Measurements from ENCODE around the gene KLHDC3. TPM values are rescaled to one million over a fixed set of nuclear protein-coding genes. Genes with fewer than 3 reads are reported as not detected.
A peak's percentile ranks its signal among the peaks of the same experiment; 100 is the strongest.

KLHDC3 gene
- polyA plus RNA-seq, 1 donor: 91.8 TPM

- Histone ChIP-seq H3K27ac (ENCODE audit: low read length) (no peak overlapping the region), H3K36me3 (ENCODE audit: control insufficient read depth, insufficient read depth, low read length) (peaks cover 67% of the 10 kb centered on the region), H3K27me3 (ENCODE audit: control insufficient read depth, insufficient read depth, low read length) (no peaks in the 10 kb centered on the region), H3K4me3 (ENCODE audit: low read length) (no peak overlapping the region), H3K4me1 (ENCODE audit: control insufficient read depth, insufficient read depth, low read length) (peaks cover 8% of the 10 kb centered on the region), H3K9me3 (ENCODE audit: control insufficient read depth, low read depth, low read length) (no peaks in the 10 kb centered on the region)
- peak in 1 of 2 donors; percentile 36 for DNase-seq
- no CpG with 5 or more reads among the region's 6 CpGs for WGBS (ENCODE audit: insufficient coverage, low lambda C conversion rate)
Observed at GRCh38 chr6:43009124-43009523, 4.9 kb upstream of the KLHDC3 start.

DNA sequence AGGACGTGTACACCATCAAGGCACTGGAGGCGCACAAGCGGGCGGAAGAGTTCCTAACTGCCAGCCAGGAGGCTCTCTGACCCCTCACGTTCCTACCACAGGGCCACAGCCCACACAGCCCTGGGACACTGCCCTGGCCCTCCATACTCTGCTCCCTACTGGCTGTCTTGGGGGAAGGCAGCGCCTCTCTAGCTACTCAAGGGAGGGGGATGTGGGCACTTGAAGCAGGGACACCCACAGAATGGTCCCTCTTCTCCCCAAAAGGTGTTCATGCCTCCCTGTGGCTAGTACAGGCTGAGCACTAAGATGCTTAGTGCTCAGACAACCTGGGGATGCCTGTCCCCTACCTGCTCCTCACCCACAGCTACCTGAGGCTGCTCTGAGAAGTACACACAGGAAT, 2.8 kb upstream of the KLHDC3 start:
- Histone ChIP-seq H3K4me1 (ENCODE audit: control insufficient read depth, insufficient read depth, low read length) (peaks cover 13% of the 10 kb centered on the region), H3K4me3 (ENCODE audit: low read length) (no peak overlapping the region), H3K27me3 (ENCODE audit: control insufficient read depth, insufficient read depth, low read length) (no peaks in the 10 kb centered on the region), H3K36me3 (ENCODE audit: control insufficient read depth, insufficient read depth, low read length) (peaks cover 61% of the 10 kb centered on the region), H3K9me3 (ENCODE audit: control insufficient read depth, low read depth, low read length) (no peaks in the 10 kb centered on the region), H3K27ac (ENCODE audit: low read length) (no peak overlapping the region)
- WGBS (ENCODE audit: insufficient coverage, low lambda C conversion rate): no CpG with 5 or more reads among the region's 6 CpGs
- no peak for DNase-seq

GRCh38 chr6:43012364-43012763, 1.7 kb upstream of the KLHDC3 start:
- H3K36me3 ChIP-seq (ENCODE audit: control insufficient read depth, insufficient read depth, low read length): peaks cover 52% of the 10 kb centered on the region

GRCh38 chr6:43013097-43013842, 779 bp upstream of the KLHDC3 start:
- H3K27ac ChIP-seq (ENCODE audit: low read length): peak overlapping the region; percentile 10
- peaks cover 21% of the 10 kb centered on the region for H3K4me1 ChIP-seq (ENCODE audit: control insufficient read depth, insufficient read depth, low read length)
- H3K4me3 ChIP-seq (ENCODE audit: low read length): peak overlapping the region; percentile 75
- WGBS (ENCODE audit: insufficient coverage, low lambda C conversion rate): 0% methylated on average over 1 of the region's 25 CpGs
- no peaks in the 10 kb centered on the region for H3K9me3 ChIP-seq (ENCODE audit: control insufficient read depth, low read depth, low read length)
- no peak for DNase-seq
- peaks cover 52% of the 10 kb centered on the region for H3K36me3 ChIP-seq (ENCODE audit: control insufficient read depth, insufficient read depth, low read length)
- H3K27me3 ChIP-seq (ENCODE audit: control insufficient read depth, insufficient read depth, low read length): no peaks in the 10 kb centered on the region

More at GRCh38 chr6:43012364-43012763, 1.7 kb upstream of the KLHDC3 start:
- H3K27ac ChIP-seq (ENCODE audit: low read length): no peak overlapping the region
- H3K4me3 ChIP-seq (ENCODE audit: low read length): no peak overlapping the region
- no peak for DNase-seq
- H3K9me3 ChIP-seq (ENCODE audit: control insufficient read depth, low read depth, low read length): no peaks in the 10 kb centered on the region
- no peaks in the 10 kb centered on the region for H3K27me3 ChIP-seq (ENCODE audit: control insufficient read depth, insufficient read depth, low read length)
- 100% methylated on average over 2 of the region's 6 CpGs for WGBS (ENCODE audit: insufficient coverage, low lambda C conversion rate)
- peaks cover 21% of the 10 kb centered on the region for H3K4me1 ChIP-seq (ENCODE audit: control insufficient read depth, insufficient read depth, low read length)

DNA sequence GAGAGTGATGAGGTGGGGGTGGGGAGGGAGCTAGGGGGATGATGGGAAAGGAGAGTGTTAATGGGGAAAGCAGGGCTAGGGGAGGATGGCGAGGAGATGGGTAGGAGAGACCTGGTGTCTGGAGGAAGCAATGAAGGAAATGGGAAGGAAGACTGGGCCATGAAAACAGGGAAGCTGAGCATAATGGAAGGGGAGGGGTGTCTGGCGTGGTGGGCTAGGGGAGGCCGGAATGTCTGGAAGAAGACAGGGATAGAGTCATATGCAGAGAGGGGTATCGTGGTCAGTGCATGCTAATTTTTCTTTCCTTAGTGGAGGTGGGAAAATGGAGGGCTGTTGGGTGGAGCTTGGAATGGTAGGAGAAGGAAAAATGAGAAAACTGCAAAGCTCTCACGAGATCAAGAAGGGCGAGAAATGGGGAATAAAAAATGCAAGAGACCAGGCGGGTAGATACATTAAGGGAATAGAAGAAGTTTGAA, 423 bp downstream of the KLHDC3 start:
- peaks cover 52% of the 10 kb centered on the region for H3K36me3 ChIP-seq (ENCODE audit: control insufficient read depth, insufficient read depth, low read length)
- peak in 1 of 2 donors; percentile 28 for DNase-seq

GRCh38 chr6:43016176-43016942, 2.3 kb downstream of the KLHDC3 start:
- H3K27me3 ChIP-seq (ENCODE audit: control insufficient read depth, insufficient read depth, low read length): no peaks in the 10 kb centered on the region
- no peaks in the 10 kb centered on the region for H3K9me3 ChIP-seq (ENCODE audit: control insufficient read depth, low read depth, low read length)
- DNase-seq: no peak
- WGBS (ENCODE audit: insufficient coverage, low lambda C conversion rate): no CpG with 5 or more reads among the region's 7 CpGs
- H3K27ac ChIP-seq (ENCODE audit: low read length): no peak overlapping the region
- H3K36me3 ChIP-seq (ENCODE audit: control insufficient read depth, insufficient read depth, low read length): peaks cover 42% of the 10 kb centered on the region
- H3K4me1 ChIP-seq (ENCODE audit: control insufficient read depth, insufficient read depth, low read length): peaks cover 23% of the 10 kb centered on the region
- no peak overlapping the region for H3K4me3 ChIP-seq (ENCODE audit: low read length)

More for the DNA sequence above, 423 bp downstream of the KLHDC3 start:
- Histone ChIP-seq H3K9me3 (ENCODE audit: control insufficient read depth, low read depth, low read length) (no peaks in the 10 kb centered on the region), H3K27me3 (ENCODE audit: control insufficient read depth, insufficient read depth, low read length) (no peaks in the 10 kb centered on the region), H3K4me3 (ENCODE audit: low read length) (peak overlapping the region; percentile 66), H3K4me1 (ENCODE audit: control insufficient read depth, insufficient read depth, low read length) (peaks cover 21% of the 10 kb centered on the region), H3K27ac (ENCODE audit: low read length) (no peak overlapping the region)
- WGBS (ENCODE audit: insufficient coverage, low lambda C conversion rate): 3% methylated on average over 5 of the region's 7 CpGs

- H3K36me3 ChIP-seq (ENCODE audit: control insufficient read depth, insufficient read depth, low read length): peaks cover 36% of the 10 kb centered on the region
- no CpG with 5 or more reads among the region's 12 CpGs for WGBS (ENCODE audit: insufficient coverage, low lambda C conversion rate)
- no peak overlapping the region for H3K4me3 ChIP-seq (ENCODE audit: low read length)
- peak in 1 of 2 donors; percentile 24 for DNase-seq
- H3K4me1 ChIP-seq (ENCODE audit: control insufficient read depth, insufficient read depth, low read length): peaks cover 23% of the 10 kb centered on the region
- H3K27ac ChIP-seq (ENCODE audit: low read length): no peak overlapping the region
- no peaks in the 10 kb centered on the region for H3K9me3 ChIP-seq (ENCODE audit: control insufficient read depth, low read depth, low read length)
- no peaks in the 10 kb centered on the region for H3K27me3 ChIP-seq (ENCODE audit: control insufficient read depth, insufficient read depth, low read length)
Observed at GRCh38 chr6:43016943-43017334, 2.9 kb downstream of the KLHDC3 start.

- Histone ChIP-seq H3K36me3 (ENCODE audit: control insufficient read depth, insufficient read depth, low read length) (peaks cover 34% of the 10 kb centered on the region), H3K4me1 (ENCODE audit: control insufficient read depth, insufficient read depth, low read length) (peaks cover 18% of the 10 kb centered on the region)
- no CpG with 5 or more reads among the region's 2 CpGs for WGBS (ENCODE audit: insufficient coverage, low lambda C conversion rate)
Observed at GRCh38 chr6:43019152-43019551, 5.1 kb downstream of the KLHDC3 start.

DNA sequence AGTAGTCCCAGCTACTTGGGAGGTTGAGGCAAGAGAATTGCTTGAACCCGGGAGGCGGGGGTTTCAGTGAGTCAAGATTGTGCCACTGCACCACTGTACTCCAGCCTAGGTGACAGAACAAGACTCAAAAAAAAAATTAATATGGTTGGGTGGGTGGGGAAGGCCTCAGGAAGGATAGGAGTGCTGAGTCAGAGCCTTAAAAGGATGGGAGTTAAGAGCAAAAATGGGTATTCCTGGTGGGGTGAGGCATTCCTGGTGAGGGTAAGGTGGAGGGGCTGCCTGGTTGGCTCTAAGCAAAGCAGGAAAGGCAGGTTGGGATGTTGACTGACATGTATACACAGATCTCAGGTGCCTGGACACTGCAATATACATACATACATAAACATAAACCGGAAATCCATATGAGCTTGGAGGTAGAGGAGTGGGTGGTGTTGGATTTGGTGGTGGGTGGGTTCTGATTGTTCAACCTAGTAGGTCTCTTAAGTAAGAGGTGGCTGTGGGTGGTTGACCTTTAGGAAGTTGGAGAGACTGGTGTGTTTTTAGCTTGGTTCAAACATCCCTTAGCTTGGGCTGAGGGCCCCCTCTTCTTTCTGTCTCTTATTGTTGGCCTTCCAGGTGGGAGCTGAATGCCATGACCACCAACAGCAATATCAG, 6.1 kb downstream of the KLHDC3 start:
- peaks cover 42% of the 10 kb centered on the region for H3K36me3 ChIP-seq (ENCODE audit: control insufficient read depth, insufficient read depth, low read length)
- H3K27ac ChIP-seq (ENCODE audit: low read length): no peak overlapping the region
- H3K9me3 ChIP-seq (ENCODE audit: control insufficient read depth, low read depth, low read length): no peaks in the 10 kb centered on the region
- H3K4me3 ChIP-seq (ENCODE audit: low read length): no peak overlapping the region
- no peak for DNase-seq
- H3K27me3 ChIP-seq (ENCODE audit: control insufficient read depth, insufficient read depth, low read length): no peaks in the 10 kb centered on the region
- no CpG with 5 or more reads among the region's 3 CpGs for WGBS (ENCODE audit: insufficient coverage, low lambda C conversion rate)
- H3K4me1 ChIP-seq (ENCODE audit: control insufficient read depth, insufficient read depth, low read length): peaks cover 18% of the 10 kb centered on the region

More at GRCh38 chr6:43019152-43019551, 5.1 kb downstream of the KLHDC3 start:
- DNase-seq: no peak
- Histone ChIP-seq H3K9me3 (ENCODE audit: control insufficient read depth, low read depth, low read length) (no peaks in the 10 kb centered on the region), H3K27me3 (ENCODE audit: control insufficient read depth, insufficient read depth, low read length) (no peaks in the 10 kb centered on the region), H3K4me3 (ENCODE audit: low read length) (no peak overlapping the region), H3K27ac (ENCODE audit: low read length) (no peak overlapping the region)

GRCh38 chr6:43020847-43021246, 6.8 kb downstream of the KLHDC3 start:
- H3K9me3 ChIP-seq (ENCODE audit: control insufficient read depth, low read depth, low read length): no peaks in the 10 kb centered on the region
- no CpG with 5 or more reads among the region's 5 CpGs for WGBS (ENCODE audit: insufficient coverage, low lambda C conversion rate)
- peak overlapping the region; percentile 77 for H3K4me3 ChIP-seq (ENCODE audit: low read length)
- H3K36me3 ChIP-seq (ENCODE audit: control insufficient read depth, insufficient read depth, low read length): peaks cover 47% of the 10 kb centered on the region
- peak in 1 of 2 donors; percentile 22 for DNase-seq
- H3K4me1 ChIP-seq (ENCODE audit: control insufficient read depth, insufficient read depth, low read length): peaks cover 15% of the 10 kb centered on the region
- H3K27ac ChIP-seq (ENCODE audit: low read length): peak overlapping the region; percentile 53
- no peaks in the 10 kb centered on the region for H3K27me3 ChIP-seq (ENCODE audit: control insufficient read depth, insufficient read depth, low read length)

All from large intestine (tissue), 3 donors.